SU-DHL-6 (cell line): ENCODE data around the gene CDH22.

Experiments used
- H2AFZ ChIP-seq: fragments of 200-600 bp; sonication (generic); 2 replicates; pipeline ENCODE4 v1.6.1; 2014; ENCODE audit warnings: low read depth, mild to moderate bottlenecking, moderate library complexity, mixed read lengths, antibody characterized with exemption, low read length; ENCODE audit not compliant: severe bottlenecking
- H3F3A ChIP-seq: fragments of 200-600 bp; shearing (Covaris generic); 2 replicates; pipeline ENCODE4 v1.6.0; 2016; ENCODE audit warnings: antibody characterized with exemption, mild to moderate bottlenecking; ENCODE audit not compliant: insufficient read depth
- H3K27ac ChIP-seq: fragments of 200-600 bp; sonication (generic); 2 replicates; pipeline ENCODE4 v1.5.1; 2016; ENCODE audit warnings: low read depth, mild to moderate bottlenecking, low read length, moderate library complexity, mixed read lengths
- H3K27me3 ChIP-seq: fragments of 200-600 bp; sonication (generic), shearing (Covaris generic); 2 replicates; pipeline ENCODE4 v1.6.0; 2014; ENCODE audit warnings: mild to moderate bottlenecking, low read length
- H3K36me3 ChIP-seq: fragments of 200-600 bp; sonication (generic); 2 replicates; pipeline ENCODE4 v1.6.1; 2014; ENCODE audit warnings: mild to moderate bottlenecking, low read length, mixed read lengths
- H3K4me2 ChIP-seq: fragments of 300-600, 200-600 bp; shearing (Covaris generic), sonication (generic); 2 replicates; pipeline ENCODE4 v1.6.0; 2014; ENCODE audit warnings: low read length, low read depth, mild to moderate bottlenecking; ENCODE audit not compliant: poor library complexity, severe bottlenecking
- H3K4me3 ChIP-seq: fragments of 200-600 bp; sonication (generic); 2 replicates; pipeline ENCODE4 v1.5.1; 2014; ENCODE audit warnings: antibody characterized with exemption, low read length, mild to moderate bottlenecking, mixed read lengths; ENCODE audit not compliant: insufficient read depth, poor library complexity, severe bottlenecking
- H3K79me2 ChIP-seq: fragments of 200-600 bp; sonication (generic); 2 replicates; pipeline ENCODE4 v1.6.1; 2014; ENCODE audit warnings: mild to moderate bottlenecking, low read length, moderate library complexity; ENCODE audit not compliant: insufficient read depth
- H3K9ac ChIP-seq: fragments of 200-600 bp; sonication (generic); 2 replicates; pipeline ENCODE4 v1.7.0; 2014; ENCODE audit warnings: mild to moderate bottlenecking, low read length
- H3K9me2 ChIP-seq: fragments of 200-600 bp; sonication (generic); replicated peaks from 2 replicates; pipeline ENCODE4 v1.6.1; 2014; ENCODE audit warnings: low read length; ENCODE audit not compliant: insufficient read depth
- H3K9me3 ChIP-seq: fragments of 200-600 bp; sonication (generic); 2 replicates; pipeline ENCODE4 v1.6.1; 2014; ENCODE audit warnings: low read length, mixed read lengths; ENCODE audit not compliant: insufficient read depth
- H4K20me1 ChIP-seq: fragments of 200-600 bp; sonication (generic); 2 replicates; pipeline ENCODE4 v1.6.1; 2014; ENCODE audit warnings: low read depth, mild to moderate bottlenecking, antibody characterized with exemption, low read length, moderate library complexity, mixed read lengths
- CTCF ChIP-seq: fragments of 200-600 bp; sonication (generic); IDR thresholded peaks from one replicate; pipeline ENCODE4 v1.5.1; 2017; ENCODE audit warnings: antibody characterized with exemption, mild to moderate bottlenecking, low read length, moderate library complexity; ENCODE audit not compliant: insufficient read depth, poor library complexity, severe bottlenecking
- EZH2phosphoT487 ChIP-seq: fragments of 200-600 bp; sonication (generic), shearing (Covaris generic); conservative IDR thresholded peaks from 2 replicates; pipeline ENCODE4 v1.6.1; 2018; ENCODE audit warnings: mild to moderate bottlenecking, antibody characterized with exemption, low read length, moderate library complexity, mixed read lengths

CDH22 gene

GRCh38 chr20:46171476-46171875 is 136.8 kb downstream of the CDH22 start:
- H3F3A ChIP-seq: no peaks in the 10 kb centered on the region
- H3K36me3 ChIP-seq: no peaks in the 10 kb centered on the region

GRCh38 chr20:46169245-46170171 is 138.8 kb downstream of the CDH22 start:
- H3K4me3 ChIP-seq: no peak overlapping the region
- no peak overlapping the region for H3K4me2 ChIP-seq
- H3K9me2 ChIP-seq: no peaks in the 10 kb centered on the region
- no peaks in the 10 kb centered on the region for H4K20me1 ChIP-seq
- no peaks in the 10 kb centered on the region for H3K9me3 ChIP-seq
- no peaks in the 10 kb centered on the region for H3F3A ChIP-seq
- no peaks in the 10 kb centered on the region for H3K27me3 ChIP-seq
- no peaks in the 10 kb centered on the region for H3K36me3 ChIP-seq
- no peak for TF ChIP-seq EZH2phosphoT487
- no peak for TF ChIP-seq CTCF
- H3K79me2 ChIP-seq: no peaks in the 10 kb centered on the region
- no peak overlapping the region for H3K27ac ChIP-seq
- H2AFZ ChIP-seq: no peak overlapping the region
- no peak overlapping the region for H3K9ac ChIP-seq

More at GRCh38 chr20:46171476-46171875, 136.8 kb downstream of the CDH22 start:
- Histone ChIP-seq H3K79me2 (no peaks in the 10 kb centered on the region), H3K27ac (no peak overlapping the region), H3K9me3 (no peaks in the 10 kb centered on the region), H3K9me2 (no peaks in the 10 kb centered on the region), H3K4me2 (no peak overlapping the region), H2AFZ (no peak overlapping the region), H3K9ac (no peak overlapping the region), H3K4me3 (no peak overlapping the region), H4K20me1 (no peaks in the 10 kb centered on the region), H3K27me3 (no peaks in the 10 kb centered on the region)
- no peak for TF ChIP-seq CTCF
- no peak for TF ChIP-seq EZH2phosphoT487

GRCh38 chr20:46168438-46168837 is 139.9 kb downstream of the CDH22 start:
- no peaks in the 10 kb centered on the region for H3K9me3 ChIP-seq
- TF ChIP-seq CTCF: no peak
- no peak for TF ChIP-seq EZH2phosphoT487
- no peak overlapping the region for H3K4me2 ChIP-seq
- H2AFZ ChIP-seq: no peak overlapping the region
- H3K36me3 ChIP-seq: no peaks in the 10 kb centered on the region
- H3K27ac ChIP-seq: no peak overlapping the region
- H3K79me2 ChIP-seq: no peaks in the 10 kb centered on the region
- no peak overlapping the region for H3K9ac ChIP-seq
- H3K9me2 ChIP-seq: no peaks in the 10 kb centered on the region
- no peaks in the 10 kb centered on the region for H4K20me1 ChIP-seq
- no peaks in the 10 kb centered on the region for H3F3A ChIP-seq
- H3K4me3 ChIP-seq: no peak overlapping the region
- H3K27me3 ChIP-seq: no peaks in the 10 kb centered on the region
